Upper lobe of left lung (tissue), 6 donors: Measurements from ENCODE around the gene ZNF444. TPM values are rescaled to one million over a fixed set of nuclear protein-coding genes. Genes with fewer than 3 reads are reported as not detected.

Source experiments
- ATAC-seq, 2 donors: fragments of 200-7000 bp; cut with Tn5 transposase; one replicate each; pipeline ENCODE4 v1.9.1; 2022; ENCODE audit warnings: mild to moderate bottlenecking in 2 of 2, moderate library complexity in 2 of 2; ENCODE audit not compliant: low FRiP score in 2 of 2
- DNase-seq, 2 donors: peaks; one replicate each; pipeline ENCODE4 v3.0.0-alpha.2; 2019 to 2020
- H3K27ac ChIP-seq, 4 donors: fragments of 200-600 bp; sonication (generic); one replicate each; pipeline ENCODE4 v1.5.1; 2016 to 2019
- H3K27me3 ChIP-seq, 4 donors: fragments of 200-600 bp; sonication (generic); one replicate each; pipeline ENCODE4 v1.5.1; 2017 to 2019
- H3K36me3 ChIP-seq, 4 donors: fragments of 200-600 bp; sonication (generic); one replicate each; pipeline ENCODE4 v1.5.1; 2016 to 2019
- H3K4me1 ChIP-seq, 4 donors: fragments of 200-600 bp; sonication (generic); one replicate each; pipeline ENCODE4 v1.5.1; 2018 to 2019
- H3K4me3 ChIP-seq, 4 donors: fragments of 200-600 bp; sonication (generic); one replicate each; pipeline ENCODE4 v1.5.1; 2017 to 2019; ENCODE audit warnings: mild to moderate bottlenecking in 2 of 4, moderate library complexity in 1 of 4
- H3K9me3 ChIP-seq, 4 donors: fragments of 200-600 bp; sonication (generic); one replicate each; pipeline ENCODE4 v1.5.1; 2018 to 2019
- CTCF ChIP-seq, 6 experiments: fragments of 450-650 bp in 4 of 6; fragments of 200-600 bp in 2 of 6; sonication (generic) in 2 of 6; IDR thresholded peaks; one replicate each; pipeline ENCODE4 v1.5.1; 2016 to 2019; ENCODE audit warnings: antibody characterized with exemption in 6 of 6
- EP300 ChIP-seq, 4 donors: sonication (generic); formaldehyde crosslinking; IDR thresholded peaks; one replicate each; pipeline ENCODE4 v1.5.1; 2017; ENCODE audit warnings: antibody characterized with exemption in 4 of 4, control low read depth in 2 of 4
- POLR2A ChIP-seq, 4 donors: fragments of 450-650 bp; IDR thresholded peaks; one replicate each; pipeline ENCODE4 v1.5.1; 2016 to 2017; ENCODE audit warnings: antibody characterized with exemption in 4 of 4, mild to moderate bottlenecking in 2 of 4
- POLR2AphosphoS5 ChIP-seq, 2 donors: sonication (generic); formaldehyde crosslinking; IDR thresholded peaks; one replicate each; pipeline ENCODE4 v1.5.1; 2017; ENCODE audit warnings: antibody characterized with exemption in 2 of 2
- WGBS, 2 donors: methylation state at CpG; one replicate each; pipeline ENCODE4 v1.1.5; 2017 to 2018; 5-methylcytosine and 5-hydroxymethylcytosine counted together
- total RNA-seq, 6 donors: library from RNA; depleted of rRNA in 4 of 6; stranded (reverse); fragments of >200 nt in 4 of 6; gene quantifications; one replicate each; pipeline versions ENCODE4 v1.1.0 to v1.2.1, GENCODE V29; 2016 to 2021
- donor health status: DM: no; HTN: no; CAD: no; lungs with moderate emphysema.
- donor health status: DM: no; HTN: yes; CAD: no; lungs with severe emphysema.

Gene ZNF444
- total RNA-seq, 6 donors from 2014 or later = 29.2 to 131 (median 61.3) TPM

- WGBS, 2 donors = 33 to 40% methylated on average over 5 to 8 of the region's 8 CpGs
- Histone ChIP-seq H3K4me3 (peak overlapping the region in 2 of 4 donors; percentile 94 to 95), H3K4me1 (peaks cover 41 to 70% (median 49%) of the 10 kb centered on the region in 4 donors), H3K9me3 (no peaks in the 10 kb centered on the region), H3K27ac (peak overlapping the region; percentile 93 to 99 (median 95)), H3K27me3 (no peaks in the 10 kb centered on the region), H3K36me3 (peaks cover 0 to 9% (median 0%) of the 10 kb centered on the region in 4 donors)
- ATAC-seq = no peak
- DNase-seq = no peak
- TF ChIP-seq EP300 (IDR thresholded peaks at IDR 0.05) = no peak
- no peak for TF ChIP-seq POLR2AphosphoS5 (IDR thresholded peaks at IDR 0.05)
- TF ChIP-seq CTCF (IDR thresholded peaks at IDR 0.05) = no peak
- TF ChIP-seq POLR2A (IDR thresholded peaks at IDR 0.05) = no peak
These were observed 22.2 kb upstream of the ZNF444 start for GRCh38 chr19:56118666-56119581.

- ATAC-seq (no peak), DNase-seq (no peak)
- Histone ChIP-seq H3K27me3 (no peaks in the 10 kb centered on the region), H3K36me3 (peaks cover 0 to 9% (median 0%) of the 10 kb centered on the region in 4 donors), H3K9me3 (no peaks in the 10 kb centered on the region), H3K27ac (peak overlapping the region; percentile 93 to 99 (median 95)), H3K4me1 (peaks cover 35 to 63% (median 43%) of the 10 kb centered on the region in 4 donors), H3K4me3 (peak overlapping the region in 3 of 4 donors; percentile 85 to 95 (median 94))
- TF ChIP-seq EP300 (IDR thresholded peaks at IDR 0.05) (no peak), POLR2AphosphoS5 (IDR thresholded peaks at IDR 0.05) (no peak), POLR2A (IDR thresholded peaks at IDR 0.05) (no peak), CTCF (IDR thresholded peaks at IDR 0.05) (no peak)
- 39 to 68% methylated on average over 3 to 16 of the region's 16 CpGs for WGBS, 2 donors
These were observed 21.5 kb upstream of the ZNF444 start for GRCh38 chr19:56119582-56119978.

GRCh38 chr19:56120002-56120370 lies 21.1 kb upstream of the ZNF444 start:
- peak overlapping the region; percentile 93 to 99 (median 95) for H3K27ac ChIP-seq
- no peaks in the 10 kb centered on the region for H3K9me3 ChIP-seq

GRCh38 chr19:56120371-56121179 lies 20.5 kb upstream of the ZNF444 start:
- DNase-seq (peak; percentile 79 to 96), ATAC-seq (peak; percentile 69 to 74)
- TF ChIP-seq POLR2AphosphoS5 (IDR thresholded peaks at IDR 0.05) = peak; percentile 2 to 64
- TF ChIP-seq POLR2A (IDR thresholded peaks at IDR 0.05) = no peak
- peak in 3 of 6 experiments; percentile 14 to 62 (median 60) for TF ChIP-seq CTCF (IDR thresholded peaks at IDR 0.05)
- 0 to 1% methylated on average over 1 to 20 of the region's 99 CpGs for WGBS, 2 donors
- Histone ChIP-seq H3K4me3 (peak overlapping the region; percentile 66 to 95 (median 90)), H3K27me3 (no peaks in the 10 kb centered on the region), H3K27ac (peak overlapping the region; percentile 93 to 99 (median 95)), H3K4me1 (peaks cover 29 to 53% (median 36%) of the 10 kb centered on the region in 4 donors), H3K36me3 (peaks cover 0 to 7% (median 0%) of the 10 kb centered on the region in 4 donors), H3K9me3 (no peaks in the 10 kb centered on the region)

More at GRCh38 chr19:56120002-56120370, 21.1 kb upstream of the ZNF444 start:
- Histone ChIP-seq H3K4me1 (peaks cover 31 to 59% (median 39%) of the 10 kb centered on the region in 4 donors), H3K36me3 (peaks cover 0 to 9% (median 0%) of the 10 kb centered on the region in 4 donors), H3K27me3 (no peaks in the 10 kb centered on the region), H3K4me3 (peak overlapping the region; percentile 66 to 95 (median 90))
- TF ChIP-seq EP300 (IDR thresholded peaks at IDR 0.05) (no peak), CTCF (IDR thresholded peaks at IDR 0.05) (no peak), POLR2AphosphoS5 (IDR thresholded peaks at IDR 0.05) (no peak), POLR2A (IDR thresholded peaks at IDR 0.05) (no peak)
- WGBS, 2 donors = 16 to 21% methylated on average over 6 of the region's 8 CpGs
- DNase-seq (no peak), ATAC-seq (no peak)
